Measurements from ENCODE around the gene HOGA1. TPM values are rescaled to one million over a fixed set of nuclear protein-coding genes. Genes with fewer than 3 reads are reported as not detected.

HOGA1 gene
- polyA plus RNA-seq, 1 of the 3 experiments (the other 2 are of a cell fraction), result 2.9 TPM

DNA sequence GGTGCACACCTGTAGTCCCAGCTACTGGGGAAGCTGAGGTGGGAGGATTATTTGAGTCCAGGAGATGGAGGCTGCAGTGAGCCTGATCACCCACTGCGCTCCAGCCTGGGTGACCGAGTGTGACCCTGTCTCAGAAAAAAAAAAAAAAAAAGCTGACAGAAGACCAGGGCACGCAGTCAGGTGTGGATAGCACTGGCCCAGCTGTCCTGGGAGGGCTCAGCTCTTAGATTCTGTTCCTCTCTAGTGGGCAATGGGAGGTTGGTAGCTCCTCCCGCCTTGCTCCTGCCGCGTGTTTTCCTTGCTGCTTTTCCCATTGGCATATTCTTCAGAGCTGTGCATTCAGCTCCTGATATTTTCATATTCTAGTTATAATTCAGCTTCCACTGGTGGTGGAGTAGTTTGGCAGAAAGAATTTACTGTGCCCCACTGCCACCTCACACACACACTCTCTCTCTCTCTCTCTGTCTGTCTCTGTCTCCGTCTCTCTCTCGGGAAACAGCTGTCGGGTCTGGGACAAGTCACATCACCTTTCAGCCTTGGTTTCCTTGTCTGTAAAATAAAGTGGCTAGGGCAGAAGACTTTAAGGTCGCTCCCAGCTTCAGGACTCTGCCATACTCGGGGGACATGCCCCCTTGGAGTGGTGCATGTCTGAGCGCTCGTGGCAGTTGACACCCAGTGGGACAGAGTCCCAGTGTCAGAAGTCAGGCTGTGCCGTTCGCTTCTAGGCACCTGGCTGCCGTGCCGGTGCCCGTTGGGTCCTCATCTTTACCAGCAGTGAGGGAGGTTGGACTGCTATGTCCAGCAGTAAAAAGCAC, 37.5 kb upstream of the HOGA1 start:
- WGBS (ENCODE audit: low lambda C conversion rate), result 95% methylated on average over 18 of the region's 18 CpGs
- no peak overlapping the region for H3K9ac ChIP-seq
- H3K4me1 ChIP-seq (ENCODE audit: control insufficient read depth in 1 of 2, insufficient read depth in 2 of 2, low read depth in 1 of 2, low read length in 1 of 2), result peaks cover 31 to 37% of the 10 kb centered on the region in 2 experiments; a peak in 3 of 4 replicates
- ChIA-PET CTCF (interaction anchor here (0.7 to 8.4 kb wide), 6 partner anchors 8 to 86 kb away, joined by 3 to 53 read pairs (median 4); no protein-coding TSS in a partner anchor), POLR2A (interaction anchor here (0.6 kb wide), 1 partner anchor 29 kb away, joined by 4 read pairs; no protein-coding TSS in a partner anchor)
- H3K36me3 ChIP-seq (replicated peaks in 1 of 2; ENCODE audit: control insufficient read depth in 1 of 2, insufficient read depth in 2 of 2, low read length in 1 of 2), result no peaks in the 10 kb centered on the region
- H2AFZ ChIP-seq (ENCODE audit: low read depth), result no peak overlapping the region
- H3K9me2 ChIP-seq, result no peaks in the 10 kb centered on the region
- H4K20me1 ChIP-seq (ENCODE audit: insufficient read depth), result no peaks in the 10 kb centered on the region
- H3K27ac ChIP-seq (ENCODE audit: low read depth in 2 of 2, low read length in 1 of 2), result no peak overlapping the region
- peaks cover 48% of the 10 kb centered on the region for H3K79me2 ChIP-seq (ENCODE audit: insufficient read depth)
- no peaks in the 10 kb centered on the region for H3K9me3 ChIP-seq
- H3F3A ChIP-seq (replicated peaks; ENCODE audit: insufficient read depth), result peaks cover 22% of the 10 kb centered on the region
- no peak overlapping the region for H3K4me2 ChIP-seq
- H3K27me3 ChIP-seq (ENCODE audit: insufficient read depth), result no peaks in the 10 kb centered on the region
- TF ChIP-seq, protein P1, sequence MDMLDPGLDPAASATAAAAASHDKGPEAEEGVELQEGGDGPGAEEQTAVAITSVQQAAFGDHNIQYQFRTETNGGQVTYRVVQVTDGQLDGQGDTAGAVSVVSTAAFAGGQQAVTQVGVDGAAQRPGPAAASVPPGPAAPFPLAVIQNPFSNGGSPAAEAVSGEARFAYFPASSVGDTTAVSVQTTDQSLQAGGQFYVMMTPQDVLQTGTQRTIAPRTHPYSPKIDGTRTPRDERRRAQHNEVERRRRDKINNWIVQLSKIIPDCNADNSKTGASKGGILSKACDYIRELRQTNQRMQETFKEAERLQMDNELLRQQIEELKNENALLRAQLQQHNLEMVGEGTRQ (IDR thresholded peaks at IDR 0.05; ENCODE audit: borderline replicate concordance, low read depth, low read length), result no peak
- TF ChIP-seq TCF12 (IDR thresholded peaks at IDR 0.05) (no peak), USF1 (IDR thresholded peaks at IDR 0.05; ENCODE audit: borderline replicate concordance, low read depth) (no peak), EP300 (IDR thresholded peaks at IDR 0.05; ENCODE audit: borderline replicate concordance in 1 of 2, low read depth in 1 of 2, low read length in 1 of 2) (no peak)
- TF ChIP-seq, protein P2, sequence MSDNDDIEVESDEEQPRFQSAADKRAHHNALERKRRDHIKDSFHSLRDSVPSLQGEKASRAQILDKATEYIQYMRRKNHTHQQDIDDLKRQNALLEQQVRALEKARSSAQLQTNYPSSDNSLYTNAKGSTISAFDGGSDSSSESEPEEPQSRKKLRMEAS (IDR thresholded peaks at IDR 0.05; ENCODE audit: low read depth), result no peak
- H3K4me3 ChIP-seq (ENCODE audit: low read depth in 2 of 2, low read length in 1 of 2), result no peak overlapping the region
- no peak for DNase-seq

DNA sequence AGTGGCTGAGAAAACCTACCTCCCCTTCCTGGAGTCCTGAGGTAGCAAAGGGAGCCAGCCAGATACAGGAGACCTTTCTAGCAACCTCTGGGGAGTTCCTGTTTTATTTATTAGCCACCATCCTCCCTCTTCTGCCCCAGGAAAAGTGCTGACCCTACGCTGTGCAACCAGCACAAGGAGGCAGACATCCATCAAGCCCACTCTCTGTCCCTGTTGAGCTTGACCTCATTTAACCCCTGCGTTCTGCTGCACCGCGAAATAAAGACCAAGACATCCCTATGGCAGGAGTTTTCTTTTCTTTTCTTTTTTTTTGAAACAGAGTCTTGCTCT, 37.0 kb upstream of the HOGA1 start:
- Histone ChIP-seq H3K4me3 (ENCODE audit: low read depth in 2 of 2, low read length in 1 of 2) (no peak overlapping the region), H3K9me3 (no peaks in the 10 kb centered on the region), H3K9me2 (no peaks in the 10 kb centered on the region), H4K20me1 (ENCODE audit: insufficient read depth) (no peaks in the 10 kb centered on the region), H3K27ac (ENCODE audit: low read depth in 2 of 2, low read length in 1 of 2) (no peak overlapping the region), H2AFZ (ENCODE audit: low read depth) (no peak overlapping the region), H3K4me2 (no peak overlapping the region), H3K27me3 (ENCODE audit: insufficient read depth) (no peaks in the 10 kb centered on the region), H3K4me1 (ENCODE audit: control insufficient read depth in 1 of 2, insufficient read depth in 2 of 2, low read depth in 1 of 2, low read length in 1 of 2) (peaks cover 29 to 37% of the 10 kb centered on the region in 2 experiments; a peak in 3 of 4 replicates), H3K79me2 (ENCODE audit: insufficient read depth) (peaks cover 48% of the 10 kb centered on the region), H3K36me3 (replicated peaks in 1 of 2; ENCODE audit: control insufficient read depth in 1 of 2, insufficient read depth in 2 of 2, low read length in 1 of 2) (no peaks in the 10 kb centered on the region), H3K9ac (no peak overlapping the region), H3F3A (replicated peaks; ENCODE audit: insufficient read depth) (peaks cover 18% of the 10 kb centered on the region)
- TF ChIP-seq GABPA (IDR thresholded peaks at IDR 0.05; ENCODE audit: low read depth), result no peak
- no peak for TF ChIP-seq GATA2 (CRISPR knock-in tag; IDR thresholded peaks at IDR 0.05)
- no peak for TF ChIP-seq SIN3A (IDR thresholded peaks at IDR 0.05; ENCODE audit: borderline replicate concordance, low read depth, low read length)
- TF ChIP-seq TCF12 (IDR thresholded peaks at IDR 0.05), result no peak
- TF ChIP-seq RAD21 (IDR thresholded peaks at IDR 0.05; ENCODE audit: low read length), result no peak
- TF ChIP-seq MXI1 (IDR thresholded peaks at IDR 0.05; ENCODE audit: low read depth, low read length), result no peak
- TF ChIP-seq CHD2 (IDR thresholded peaks at IDR 0.05; ENCODE audit: low read length, partially characterized antibody), result no peak
- TF ChIP-seq RXRA (IDR thresholded peaks at IDR 0.05; ENCODE audit: borderline replicate concordance, low read depth), result no peak
- TF ChIP-seq, protein P3, sequence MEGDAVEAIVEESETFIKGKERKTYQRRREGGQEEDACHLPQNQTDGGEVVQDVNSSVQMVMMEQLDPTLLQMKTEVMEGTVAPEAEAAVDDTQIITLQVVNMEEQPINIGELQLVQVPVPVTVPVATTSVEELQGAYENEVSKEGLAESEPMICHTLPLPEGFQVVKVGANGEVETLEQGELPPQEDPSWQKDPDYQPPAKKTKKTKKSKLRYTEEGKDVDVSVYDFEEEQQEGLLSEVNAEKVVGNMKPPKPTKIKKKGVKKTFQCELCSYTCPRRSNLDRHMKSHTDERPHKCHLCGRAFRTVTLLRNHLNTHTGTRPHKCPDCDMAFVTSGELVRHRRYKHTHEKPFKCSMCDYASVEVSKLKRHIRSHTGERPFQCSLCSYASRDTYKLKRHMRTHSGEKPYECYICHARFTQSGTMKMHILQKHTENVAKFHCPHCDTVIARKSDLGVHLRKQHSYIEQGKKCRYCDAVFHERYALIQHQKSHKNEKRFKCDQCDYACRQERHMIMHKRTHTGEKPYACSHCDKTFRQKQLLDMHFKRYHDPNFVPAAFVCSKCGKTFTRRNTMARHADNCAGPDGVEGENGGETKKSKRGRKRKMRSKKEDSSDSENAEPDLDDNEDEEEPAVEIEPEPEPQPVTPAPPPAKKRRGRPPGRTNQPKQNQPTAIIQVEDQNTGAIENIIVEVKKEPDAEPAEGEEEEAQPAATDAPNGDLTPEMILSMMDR (IDR thresholded peaks at IDR 0.05), result no peak
- TF ChIP-seq, protein P2 (IDR thresholded peaks at IDR 0.05; ENCODE audit: low read depth), result no peak
- TF ChIP-seq, protein P1 (IDR thresholded peaks at IDR 0.05; ENCODE audit: borderline replicate concordance, low read depth, low read length), result no peak
- no peak for TF ChIP-seq FOXJ3 (CRISPR knock-in tag; IDR thresholded peaks at IDR 0.05)
- no peak for TF ChIP-seq EZH2phosphoT487 (IDR thresholded peaks at IDR 0.05; ENCODE audit: borderline replicate concordance, low read depth)
- no peak for TF ChIP-seq RCOR1 (IDR thresholded peaks at IDR 0.05; ENCODE audit: low read length)
- TF ChIP-seq RFX5 (IDR thresholded peaks at IDR 0.05; ENCODE audit: low read length), result no peak
- TF ChIP-seq YY1 (IDR thresholded peaks at IDR 0.05; ENCODE audit: low read depth), result no peak
- DNase-seq, result no peak
- CTCF ChIA-PET, result interaction anchor here (1.4 to 8.4 kb wide), 2 partner anchors 13 to 72 kb away, joined by 4 to 53 read pairs; no protein-coding TSS in a partner anchor
- 100% methylated on average over 4 of the region's 4 CpGs for WGBS (ENCODE audit: low lambda C conversion rate)
- POLR2A ChIA-PET, result no interaction called here
